GM21619 (cell line): ENCODE measurements around the gene RREB1.
"Not testable (repeated sequence)": the region's sequence is repeated elsewhere in the genome, so short reads cannot be mapped to it uniquely, and the experiment has no call there.

Experiments
- ATAC-seq: cut with Tn5 transposase; IDR thresholded peaks from one replicate; pipeline ENCODE4 v1.9.1; 2021; ENCODE audit not compliant: unreplicated experiment

The RREB1 gene

GRCh38 chr6:7258231-7258763 is 150.5 kb downstream of the RREB1 start:
- no peak for ATAC-seq

GRCh38 chr6:7260291-7261031 is 152.7 kb downstream of the RREB1 start:
- ATAC-seq = no peak

GRCh38 chr6:7261032-7261841 is 153.5 kb downstream of the RREB1 start:
- ATAC-seq = peak; percentile 78

DNA sequence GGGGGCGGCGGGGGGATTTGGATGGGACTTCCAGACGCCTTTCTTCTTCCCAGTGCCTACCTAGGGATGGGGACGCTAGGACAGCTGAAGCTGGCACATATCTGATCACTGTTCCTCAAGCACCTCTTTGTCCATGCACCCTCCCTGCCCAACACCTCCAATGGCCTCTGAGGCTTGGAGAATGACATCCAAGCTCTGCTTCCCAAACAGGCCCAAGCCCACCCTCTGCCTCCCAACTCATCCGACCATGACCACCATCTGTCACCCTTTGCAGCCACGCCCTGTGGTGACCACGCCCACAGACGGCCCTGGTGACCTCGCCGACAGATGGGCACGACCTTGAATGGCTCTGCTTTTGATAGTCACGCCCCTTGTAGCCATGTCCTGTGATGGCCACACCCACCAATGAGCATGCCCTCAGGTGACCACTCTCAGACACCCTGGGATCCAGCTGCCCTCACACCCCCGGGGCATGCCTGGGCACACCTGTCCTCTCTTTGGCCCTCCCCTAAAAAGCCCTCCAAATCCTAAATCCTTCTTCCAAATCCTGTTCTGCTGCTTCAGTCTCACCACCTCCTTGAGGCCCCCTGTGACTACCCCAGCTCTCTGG is 154.2 kb downstream of the RREB1 start:
- no peak for ATAC-seq

- no peak for ATAC-seq
Observed at GRCh38 chr6:7262746-7263518, 155.2 kb downstream of the RREB1 start.

DNA sequence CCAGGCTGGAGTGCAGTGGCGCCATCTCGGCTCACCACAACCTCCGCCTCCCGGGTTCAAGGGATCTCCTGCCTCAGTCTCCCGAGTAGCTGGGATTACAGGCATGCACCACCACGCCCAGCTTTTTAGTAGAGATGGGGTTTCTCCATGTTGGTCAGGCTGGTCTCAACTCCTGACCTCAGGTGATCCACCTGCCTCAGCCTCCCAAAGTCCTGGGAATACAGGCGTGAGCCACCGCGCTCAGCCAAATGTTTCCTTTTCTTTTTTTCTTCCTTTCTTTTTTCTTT is 155.7 kb downstream of the RREB1 start:
- not testable (repeated sequence) for ATAC-seq

GRCh38 chr6:7264041-7264440 is 156.3 kb downstream of the RREB1 start:
- no peak for ATAC-seq

DNA sequence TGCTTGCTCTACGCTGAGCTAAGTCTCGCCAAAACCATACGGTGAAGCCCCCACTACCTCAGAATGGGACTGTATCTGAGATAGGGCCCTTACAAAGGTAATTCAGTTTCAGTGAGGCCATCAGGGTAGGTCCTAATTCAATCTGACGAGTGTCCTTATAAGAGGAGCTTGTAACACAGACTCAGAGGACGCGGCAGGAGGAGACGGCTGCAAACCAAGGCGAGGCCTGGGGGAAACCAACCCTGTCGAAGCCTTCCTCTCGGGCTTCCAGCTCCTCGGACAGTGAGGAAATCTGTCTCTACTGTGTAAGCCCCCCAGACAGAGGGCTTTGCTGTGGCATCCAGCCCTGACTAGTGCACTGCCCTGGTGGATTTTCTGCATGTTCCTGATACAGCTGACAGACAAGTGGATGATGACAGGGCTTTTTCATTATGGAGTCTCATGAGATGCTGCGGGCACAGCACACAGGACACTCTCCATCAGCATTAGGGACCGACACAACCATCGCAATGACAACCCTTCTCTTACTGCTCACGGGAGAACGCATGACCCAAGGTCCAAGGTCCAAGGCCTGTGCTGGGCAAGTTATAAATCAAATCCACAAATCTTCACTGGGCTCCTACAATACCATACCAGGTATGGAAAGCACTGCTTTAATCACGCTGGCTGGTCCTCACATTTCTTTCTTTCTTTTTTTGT is 157.1 kb downstream of the RREB1 start:
- ATAC-seq = no peak

DNA sequence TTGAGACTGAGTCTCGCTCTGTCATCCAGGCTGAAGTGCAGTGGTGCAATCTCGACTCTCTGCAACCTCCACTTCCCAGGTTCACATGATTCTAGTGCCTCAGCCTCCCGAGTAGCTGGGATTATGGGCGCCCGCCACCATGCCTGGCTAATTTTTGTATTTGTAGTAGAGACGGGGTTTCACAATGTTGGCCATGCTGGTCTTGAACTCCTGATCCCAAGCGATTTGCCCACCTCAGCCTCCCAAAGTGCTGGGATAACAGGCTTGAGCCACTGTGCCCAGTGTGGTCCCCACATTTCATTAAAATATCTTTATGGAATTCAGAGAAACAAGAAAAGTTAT is 157.6 kb downstream of the RREB1 start:
- not testable (repeated sequence) for ATAC-seq

DNA sequence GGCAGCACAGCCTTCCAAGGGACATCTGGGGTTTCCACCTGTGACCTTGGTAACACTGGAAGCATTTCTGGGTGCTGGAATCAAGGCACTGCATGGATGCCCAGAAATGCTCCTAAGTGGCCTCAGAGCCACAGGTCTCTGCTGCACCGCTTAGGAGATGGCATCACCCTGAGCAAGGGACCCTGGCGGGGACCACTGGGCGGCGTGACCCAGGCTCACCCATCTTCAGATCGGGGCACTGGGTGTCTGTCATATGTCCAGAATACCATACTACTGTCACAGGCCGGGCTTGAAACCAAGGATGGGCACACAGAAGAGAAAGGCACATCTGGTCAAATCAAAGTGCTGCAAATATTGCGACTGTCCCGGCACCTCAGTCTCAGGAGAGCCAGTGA is 159.3 kb downstream of the RREB1 start:
- ATAC-seq = no peak

- no peak for ATAC-seq
Observed at GRCh38 chr6:7267466-7268091, 159.8 kb downstream of the RREB1 start.

DNA sequence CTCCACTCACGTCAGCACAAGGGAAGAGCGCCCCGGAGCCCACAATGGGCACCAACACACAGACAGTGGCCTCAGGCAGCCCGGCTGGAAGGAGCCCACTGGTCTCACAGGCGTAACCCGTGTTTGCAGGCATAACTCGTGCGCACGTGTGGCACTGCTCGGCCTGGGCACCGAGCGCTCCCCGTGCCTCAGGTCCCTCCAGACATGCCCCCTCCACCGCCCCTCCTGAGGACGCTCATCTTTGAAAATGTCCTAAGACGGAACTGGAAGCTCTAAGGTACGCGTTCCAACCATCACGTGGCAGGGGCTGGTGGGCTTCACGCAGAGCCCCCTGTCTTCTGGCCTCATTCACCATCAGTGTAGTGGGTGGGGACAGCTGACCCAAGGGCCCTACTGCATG is 160.6 kb downstream of the RREB1 start:
- ATAC-seq = no peak

DNA sequence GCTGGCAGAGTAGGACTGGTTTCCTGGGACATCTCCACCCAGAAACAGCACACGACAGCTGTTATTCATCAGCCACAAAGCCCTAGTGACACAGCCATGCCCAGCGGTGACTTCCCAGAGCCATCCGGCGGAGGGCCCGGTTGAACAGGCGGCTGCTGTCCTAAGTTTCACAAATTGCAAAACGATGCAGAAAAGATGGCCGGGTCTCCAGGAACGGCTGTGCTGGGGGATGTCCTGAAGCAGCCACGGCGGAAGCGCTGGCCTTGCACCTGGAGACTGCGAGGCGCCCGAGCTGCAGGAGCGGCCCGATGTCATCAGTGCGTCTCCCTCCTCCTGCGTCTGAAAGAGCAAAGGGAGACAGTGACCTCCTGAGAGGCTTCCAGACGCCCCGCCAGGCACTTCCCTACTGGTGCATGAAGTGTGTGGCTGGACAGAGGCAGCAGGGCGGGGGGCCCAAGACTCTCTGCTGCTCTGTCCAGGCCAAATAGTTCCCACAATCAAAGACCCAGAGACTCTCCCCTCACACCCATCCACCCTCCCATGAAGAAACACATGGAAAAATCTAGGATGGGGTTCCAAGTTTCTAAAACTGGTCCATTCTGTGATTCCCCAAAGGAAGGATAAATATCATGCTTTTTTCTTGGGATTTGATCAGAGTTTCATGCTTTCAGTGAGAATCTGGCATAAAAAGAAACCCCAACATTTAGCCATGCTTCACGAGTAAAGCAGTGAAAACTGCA is 161.2 kb downstream of the RREB1 start:
- no peak for ATAC-seq

DNA sequence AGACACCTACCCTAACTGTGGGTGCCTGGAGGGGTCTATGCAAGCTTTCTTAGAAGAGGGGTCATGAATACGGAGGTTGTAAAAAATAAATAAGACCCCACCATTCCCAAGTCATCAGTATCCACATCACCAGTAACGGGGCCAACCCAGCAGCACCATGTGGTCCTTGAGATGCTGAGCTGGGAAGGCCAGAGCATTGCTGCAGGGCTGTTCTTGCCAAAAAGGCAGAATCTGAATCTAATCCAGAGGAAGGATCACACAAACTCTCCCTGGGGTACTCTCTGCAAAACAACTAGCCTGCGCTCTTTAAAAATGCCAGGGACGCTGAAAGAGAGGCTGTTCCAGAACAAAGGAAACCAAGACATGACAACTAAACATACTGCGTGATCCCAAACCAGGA is 162.1 kb downstream of the RREB1 start:
- no peak for ATAC-seq

DNA sequence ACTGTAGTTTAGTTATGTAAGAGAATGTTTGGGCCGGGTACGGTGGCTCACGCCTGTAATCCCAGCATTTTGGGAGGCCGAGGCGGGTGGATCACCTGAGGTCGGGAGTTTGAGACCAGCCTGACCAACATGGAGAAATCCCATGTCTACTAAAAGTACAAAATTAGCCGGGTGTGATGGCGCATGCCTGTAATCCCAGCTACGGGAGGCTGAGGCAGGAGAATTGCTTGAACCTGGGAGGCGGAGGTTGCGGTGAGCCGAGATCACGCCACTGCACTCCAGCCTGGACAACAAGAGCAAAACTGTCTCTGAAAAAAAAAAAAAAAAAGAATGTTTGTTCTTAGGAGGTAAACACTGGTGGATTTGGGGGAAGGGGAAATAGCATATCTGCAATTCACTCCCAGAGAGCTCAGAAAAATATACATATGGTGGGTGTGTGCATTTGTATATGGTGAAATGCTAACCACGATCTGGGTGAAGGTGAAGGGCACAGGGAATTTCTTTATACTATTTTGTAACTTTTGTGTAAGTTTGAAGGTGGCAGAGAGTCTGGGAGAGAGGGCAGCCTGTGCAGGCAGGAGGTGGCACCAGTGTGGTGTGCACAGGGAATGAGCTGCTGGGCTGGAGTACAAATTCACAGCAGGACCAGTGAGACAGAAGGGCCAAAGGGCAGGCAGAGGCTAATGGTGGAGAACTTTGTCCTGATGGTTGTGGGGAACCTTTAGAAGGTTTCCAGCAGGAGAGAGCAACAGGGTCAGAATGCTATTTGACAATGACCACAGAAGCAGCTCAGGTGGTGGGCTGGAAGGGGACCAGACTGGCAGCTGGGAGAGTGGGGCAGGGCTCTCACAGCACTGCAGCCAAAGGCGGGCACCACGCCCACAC is 162.8 kb downstream of the RREB1 start:
- ATAC-seq = no peak

GRCh38 chr6:7271205-7271534 is 163.4 kb downstream of the RREB1 start:
- no peak for ATAC-seq

DNA sequence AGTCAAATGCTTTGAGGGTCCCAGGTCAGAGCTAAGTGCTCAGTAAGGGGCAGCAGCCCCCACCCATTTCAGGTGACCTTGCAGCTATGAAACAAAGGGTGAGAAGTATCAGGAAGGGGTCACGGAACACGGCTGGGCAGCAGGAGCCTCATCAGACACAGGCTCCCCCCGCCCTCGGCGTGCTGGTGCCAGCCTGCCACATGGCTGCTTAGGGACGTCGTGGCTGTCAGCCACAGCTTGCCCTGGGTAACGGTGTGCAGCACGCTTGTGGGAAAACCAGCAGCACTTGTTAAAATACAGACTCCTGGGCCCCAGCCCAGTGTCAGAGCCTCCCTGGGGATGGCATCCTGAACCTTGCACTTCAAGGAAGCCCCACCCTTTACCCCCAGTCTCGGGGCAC is 165.9 kb downstream of the RREB1 start:
- ATAC-seq = no peak

- not testable (repeated sequence) for ATAC-seq
Observed at GRCh38 chr6:7274525-7274924, 166.8 kb downstream of the RREB1 start.

DNA sequence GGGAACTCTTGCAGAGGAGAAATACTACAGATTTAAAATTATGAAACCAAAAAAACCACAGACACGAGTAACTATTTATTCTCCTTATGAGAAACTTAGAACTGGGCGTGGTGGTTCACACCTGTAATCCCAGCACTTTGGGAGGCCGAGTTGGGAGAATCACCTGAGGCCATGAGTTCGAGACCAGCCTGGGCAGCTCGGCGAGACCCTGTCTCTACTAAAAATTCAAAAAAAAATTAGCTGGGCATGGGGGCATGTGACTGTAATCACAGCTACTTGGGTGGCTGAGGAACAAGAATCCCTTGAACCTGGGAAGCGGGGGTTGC is 168.4 kb downstream of the RREB1 start:
- no peak for ATAC-seq
